ENCODE measurements around the gene TRIM54.
"Not testable (repeated sequence)": the region's sequence is repeated elsewhere in the genome, so short reads cannot be mapped to it uniquely, and the experiment has no call there.

Gene TRIM54

GRCh38 chr2:27313882-27314645 is 31.8 kb downstream of the TRIM54 start:
- no peak for DNase-seq (ENCODE audit: low spot score)

GRCh38 chr2:27314709-27315108 is 32.5 kb downstream of the TRIM54 start:
- no peak for DNase-seq (ENCODE audit: low spot score)

GRCh38 chr2:27315122-27315521 is 32.9 kb downstream of the TRIM54 start:
- no peak for DNase-seq (ENCODE audit: low spot score)

GRCh38 chr2:27316655-27317412 is 34.6 kb downstream of the TRIM54 start:
- no peak for DNase-seq (ENCODE audit: low spot score)

GRCh38 chr2:27319839-27320238 is 37.6 kb downstream of the TRIM54 start:
- not testable (repeated sequence) for DNase-seq (ENCODE audit: low spot score)

- peak; percentile 98 for DNase-seq (ENCODE audit: low spot score)
These were observed 38.8 kb downstream of the TRIM54 start for GRCh38 chr2:27320958-27321543.

- DNase-seq (ENCODE audit: low spot score), result peak; percentile 33
These were observed 40.1 kb downstream of the TRIM54 start for GRCh38 chr2:27322301-27322765.

- DNase-seq (ENCODE audit: low spot score), result peak; percentile 96
These were observed 40.8 kb downstream of the TRIM54 start, which contains the start of gene MPV17 for GRCh38 chr2:27322766-27323595. Gene MPV17 (minus strand): TSS chr2:27323097. CDS start chr2:27322517, 580 bp downstream.

- DNase-seq (ENCODE audit: low spot score), result no peak
These were observed 41.5 kb downstream of the TRIM54 start for GRCh38 chr2:27323596-27324285.

GRCh38 chr2:27324720-27325119 is 42.5 kb downstream of the TRIM54 start:
- DNase-seq (ENCODE audit: low spot score), result no peak

- no peak for DNase-seq (ENCODE audit: low spot score)
These were observed 53.1 kb downstream of the TRIM54 start for GRCh38 chr2:27335311-27335710.

GRCh38 chr2:27336173-27336572 is 53.9 kb downstream of the TRIM54 start:
- no peak for DNase-seq (ENCODE audit: low spot score)

GRCh38 chr2:27347641-27348040 is 65.4 kb downstream of the TRIM54 start:
- no peak for DNase-seq (ENCODE audit: low spot score)

GRCh38 chr2:27350106-27350693 is 68.0 kb downstream of the TRIM54 start:
- no peak for DNase-seq (ENCODE audit: low spot score)

- DNase-seq (ENCODE audit: low spot score), result no peak
These were observed 69.8 kb downstream of the TRIM54 start for GRCh38 chr2:27351802-27352598.

GRCh38 chr2:27353386-27353761 is 71.1 kb downstream of the TRIM54 start:
- not testable (repeated sequence) for DNase-seq (ENCODE audit: low spot score)

- DNase-seq (ENCODE audit: low spot score), result peak; percentile 41
These were observed 71.8 kb downstream of the TRIM54 start for GRCh38 chr2:27353762-27354596.

GRCh38 chr2:27354597-27354927 is 72.3 kb downstream of the TRIM54 start:
- no peak for DNase-seq (ENCODE audit: low spot score)

GRCh38 chr2:27356056-27356381 is 73.8 kb downstream of the TRIM54 start:
- peak; percentile 75 for DNase-seq (ENCODE audit: low spot score)
